ENCODE results near the gene KIRREL3.

DNA sequence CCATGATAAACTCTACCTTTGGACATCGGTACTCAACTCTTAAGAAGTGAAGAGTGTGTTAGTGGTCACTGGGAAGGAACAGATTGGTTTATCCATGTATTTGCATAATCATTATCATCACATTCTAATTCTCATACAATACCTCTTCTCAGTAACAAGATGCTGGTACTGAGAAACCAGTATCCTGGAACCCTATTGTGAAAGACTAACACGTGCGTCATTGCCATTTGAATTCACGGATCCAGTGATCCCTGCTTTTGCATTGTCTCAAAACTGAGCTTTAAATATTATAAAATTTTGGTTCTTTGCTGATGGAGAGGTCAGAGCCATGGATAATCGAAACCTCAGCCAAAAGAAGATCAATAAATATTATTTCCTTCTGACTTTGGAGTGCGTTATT, 35.2 kb downstream of the KIRREL3 start:
- TF ChIP-seq EZH2 (IDR thresholded peaks at IDR 0.05; ENCODE audit: borderline replicate concordance, low read depth, low read length, severe bottlenecking) (no peak), FOS (IDR thresholded peaks at IDR 0.05; ENCODE audit: borderline replicate concordance, insufficient read depth, low read length) (no peak), POLR2A (IDR thresholded peaks at IDR 0.05; ENCODE audit: low read depth, low read length) (no peak)
- TF ChIP-seq, protein P1, sequence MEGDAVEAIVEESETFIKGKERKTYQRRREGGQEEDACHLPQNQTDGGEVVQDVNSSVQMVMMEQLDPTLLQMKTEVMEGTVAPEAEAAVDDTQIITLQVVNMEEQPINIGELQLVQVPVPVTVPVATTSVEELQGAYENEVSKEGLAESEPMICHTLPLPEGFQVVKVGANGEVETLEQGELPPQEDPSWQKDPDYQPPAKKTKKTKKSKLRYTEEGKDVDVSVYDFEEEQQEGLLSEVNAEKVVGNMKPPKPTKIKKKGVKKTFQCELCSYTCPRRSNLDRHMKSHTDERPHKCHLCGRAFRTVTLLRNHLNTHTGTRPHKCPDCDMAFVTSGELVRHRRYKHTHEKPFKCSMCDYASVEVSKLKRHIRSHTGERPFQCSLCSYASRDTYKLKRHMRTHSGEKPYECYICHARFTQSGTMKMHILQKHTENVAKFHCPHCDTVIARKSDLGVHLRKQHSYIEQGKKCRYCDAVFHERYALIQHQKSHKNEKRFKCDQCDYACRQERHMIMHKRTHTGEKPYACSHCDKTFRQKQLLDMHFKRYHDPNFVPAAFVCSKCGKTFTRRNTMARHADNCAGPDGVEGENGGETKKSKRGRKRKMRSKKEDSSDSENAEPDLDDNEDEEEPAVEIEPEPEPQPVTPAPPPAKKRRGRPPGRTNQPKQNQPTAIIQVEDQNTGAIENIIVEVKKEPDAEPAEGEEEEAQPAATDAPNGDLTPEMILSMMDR (IDR thresholded peaks at IDR 0.05; ENCODE audit: extremely low read depth in 1 of 2, insufficient read depth in 1 of 2, low read depth in 1 of 2, low read length in 2 of 2), result no peak

All from endothelial cell of umbilical vein (primary cell).